SK-N-MC (cell line): ENCODE results near the gene ARAP2.

Source experiments
- EZH2 ChIP-seq: fragments of 200-600 bp; sonication (generic); IDR thresholded peaks from one replicate; pipeline ENCODE4 v1.6.1; 2017; ENCODE audit warnings: antibody characterized with exemption
- FOXP2 ChIP-seq: optimal IDR thresholded peaks from 2 replicates; pipeline ENCODE3; 2011; ENCODE audit warnings: mild to moderate bottlenecking, moderate library complexity; ENCODE audit not compliant: insufficient read depth; ENCODE audit errors: extremely low read length, control extremely low read depth

DNA sequence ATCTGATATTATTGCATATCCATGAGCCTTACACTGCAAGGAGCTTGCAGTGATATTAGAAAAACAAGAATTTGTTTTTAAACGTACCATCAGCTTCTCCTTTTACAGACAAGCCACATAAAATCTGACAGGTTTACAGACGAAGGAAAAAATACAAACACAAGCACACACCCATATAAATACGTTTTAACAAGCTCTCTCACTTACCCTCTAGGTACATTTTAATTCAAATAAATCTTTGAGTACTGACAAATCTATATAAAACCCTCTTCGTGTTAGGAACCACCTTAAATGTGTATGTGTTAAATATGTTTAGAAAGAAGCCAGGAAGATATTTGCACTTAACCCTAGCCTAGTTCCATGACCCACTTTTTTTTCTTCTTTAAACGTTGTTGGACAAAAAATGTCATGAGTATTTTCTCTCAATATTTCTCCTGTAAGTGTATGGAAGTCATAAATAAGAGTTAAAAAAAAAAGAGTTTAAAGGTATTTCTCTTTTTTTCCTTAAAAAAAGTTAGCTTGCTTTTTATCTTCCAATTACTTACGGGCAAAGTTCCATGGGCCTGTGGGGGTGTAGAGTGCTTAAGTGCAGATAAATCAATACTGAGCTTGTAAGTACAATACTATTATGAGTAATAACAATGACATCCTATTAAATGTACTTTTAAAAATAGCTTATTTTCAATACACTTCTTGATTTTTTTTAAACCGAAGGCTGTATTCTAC, 1.5 kb downstream of the ARAP2 start:
- TF ChIP-seq EZH2 (no peak), FOXP2 (no peak)
